SK-N-SH (cell line): ENCODE measurements around the gene TTC28. TPM values are rescaled to one million over a fixed set of nuclear protein-coding genes. Genes with fewer than 3 reads are reported as not detected.

Source experiments
- CTCF ChIA-PET: fragments of 300-600, 350-600 bp; formaldehyde crosslinking; extraction: SDS; loops from one replicate; lab custom pipeline; 2021; lab: Yijun Ruan, JAX
- POLR2A ChIA-PET: fragments of 350-600 bp; sonication (Branson Sonifier 250); formaldehyde crosslinking; extraction: SDS; loops from one replicate; lab custom pipeline; 2020; ENCODE audit warnings: antibody characterized with exemption, inconsistent platforms; lab: Yijun Ruan, JAX
- DNase-seq: peaks from one replicate; pipeline ENCODE4 v3.0.0; 2012
- H2AFZ ChIP-seq: fragments of 200-600 bp; sonication (generic); 2 replicates; pipeline ENCODE4 v1.8.1; 2016; ENCODE audit warnings: antibody characterized with exemption, mild to moderate bottlenecking, low read depth
- H3F3A ChIP-seq: fragments of 200-600 bp; sonication (generic); replicated peaks from 2 replicates; pipeline ENCODE3; 2016; ENCODE audit warnings: antibody characterized with exemption, mild to moderate bottlenecking; ENCODE audit not compliant: insufficient read depth
- H3K27ac ChIP-seq, 2 experiments: fragments of 200-500 bp in 1 of 2; fragments of 200-600 bp in 1 of 2; sonication (Bioruptor generic) in 1 of 2; sonication (generic), shearing (Covaris generic) in 1 of 2; 2 replicates each; pipeline versions ENCODE4 v1.5.1 to v1.6.1; 2014 to 2016; ENCODE audit warnings: low read depth in 2 of 2, inconsistent platforms in 1 of 2, low read length in 1 of 2, mild to moderate bottlenecking in 1 of 2, mixed read lengths in 1 of 2
- H3K27me3 ChIP-seq: fragments of 200-600 bp; sonication (generic), shearing (Covaris generic); 2 replicates; pipeline ENCODE4 v1.6.1; 2016; ENCODE audit warnings: mixed run types; ENCODE audit not compliant: insufficient read depth
- H3K36me3 ChIP-seq, 2 experiments: fragments of 200-500 bp in 1 of 2; fragments of 200-600 bp in 1 of 2; sonication (Bioruptor generic) in 1 of 2; sonication (generic) in 1 of 2; replicated peaks in 1 of 2; 2 replicates each; pipeline versions ENCODE3 to v1.5.1; 2014 to 2016; ENCODE audit warnings: low read length in 1 of 2, mild to moderate bottlenecking in 1 of 2; ENCODE audit not compliant: insufficient read depth in 2 of 2, control insufficient read depth in 1 of 2
- H3K4me1 ChIP-seq, 2 experiments: fragments of 200-500 bp in 1 of 2; fragments of 200-600 bp in 1 of 2; sonication (Bioruptor generic) in 1 of 2; sonication (generic), shearing (Covaris generic) in 1 of 2; 2 replicates each; pipeline versions ENCODE4 v1.5.1 to v1.6.1; 2014 to 2016; ENCODE audit warnings: low read depth in 1 of 2, low read length in 1 of 2, mixed run types in 1 of 2; ENCODE audit not compliant: insufficient read depth in 2 of 2, control insufficient read depth in 1 of 2
- H3K4me2 ChIP-seq: fragments of 200-600 bp; sonication (generic), shearing (Covaris generic); 2 replicates; pipeline ENCODE4 v1.6.1; 2017; ENCODE audit warnings: mixed run types
- H3K4me3 ChIP-seq, 2 experiments: fragments of 200-500 bp in 1 of 2; fragments of 200-600 bp in 1 of 2; sonication (Bioruptor generic) in 1 of 2; sonication (generic), shearing (Covaris generic) in 1 of 2; 2 replicates each; pipeline versions ENCODE4 v1.5.1 to v1.8.1; 2014 to 2016; ENCODE audit warnings: low read depth in 2 of 2, inconsistent platforms in 1 of 2, low read length in 1 of 2, mild to moderate bottlenecking in 1 of 2, mixed read lengths in 1 of 2, moderate library complexity in 1 of 2
- H3K79me2 ChIP-seq: fragments of 200-600 bp; sonication (generic); 2 replicates; pipeline ENCODE4 v1.8.1; 2017; ENCODE audit warnings: mild to moderate bottlenecking; ENCODE audit not compliant: insufficient read depth
- H3K9ac ChIP-seq: fragments of 200-600 bp; sonication (generic); 2 replicates; pipeline ENCODE4 v1.6.1; 2017; ENCODE audit warnings: mixed run types
- H3K9me2 ChIP-seq: fragments of 200-600 bp; sonication (generic); 2 replicates; pipeline ENCODE4 v1.6.1; 2017; ENCODE audit warnings: mixed run types
- H3K9me3 ChIP-seq: fragments of 200-600 bp; sonication (generic); 2 replicates; pipeline ENCODE4 v1.6.1; 2017; ENCODE audit warnings: mixed run types, mild to moderate bottlenecking, moderate library complexity
- H4K20me1 ChIP-seq: fragments of 200-600 bp; sonication (generic); 2 replicates; pipeline ENCODE4 v1.6.1; 2017; ENCODE audit warnings: mild to moderate bottlenecking, mixed run types; ENCODE audit not compliant: insufficient read depth
- CHD2 ChIP-seq: fragments of 150-350 bp; IDR thresholded peaks from 2 replicates; pipeline ENCODE4 v1.6.1; 2018; ENCODE audit warnings: low read length; ENCODE audit not compliant: partially characterized antibody
- ELF1 ChIP-seq: IDR thresholded peaks from 2 replicates; pipeline ENCODE4 v1.4.0; 2012
- EP300 ChIP-seq, 2 experiments: IDR thresholded peaks; 2 replicates each; pipeline versions ENCODE4 v1.4.0 to v1.6.1; 2012; ENCODE audit warnings: borderline replicate concordance in 1 of 2, low read depth in 1 of 2, low read length in 1 of 2
- FOSL2 ChIP-seq: IDR thresholded peaks from 2 replicates; pipeline ENCODE4 v1.4.0; 2012; ENCODE audit warnings: low read depth, mild to moderate bottlenecking, moderate library complexity, borderline replicate concordance
- FOXJ3 ChIP-seq: sonication (generic); formaldehyde crosslinking; IDR thresholded peaks from 2 replicates; pipeline ENCODE4 v1.5.1; 2020; ENCODE audit warnings: mild to moderate bottlenecking, missing genetic modification reagents
- FOXM1 ChIP-seq: IDR thresholded peaks from 2 replicates; pipeline ENCODE4 v1.4.0; 2012; ENCODE audit warnings: low read depth, mild to moderate bottlenecking
- GABPA ChIP-seq: IDR thresholded peaks from 2 replicates; pipeline ENCODE4 v1.4.0; 2012; ENCODE audit warnings: low read depth, mild to moderate bottlenecking
- JUND ChIP-seq: IDR thresholded peaks from 2 replicates; pipeline ENCODE4 v1.4.0; 2012
- MEF2A ChIP-seq: IDR thresholded peaks from 2 replicates; pipeline ENCODE4 v1.4.0; 2012; ENCODE audit warnings: low read depth, borderline replicate concordance
- MXI1 ChIP-seq: IDR thresholded peaks from 2 replicates; pipeline ENCODE4 v1.6.1; 2012; ENCODE audit warnings: mild to moderate bottlenecking, low read depth, low read length, improper control_type of control experiment
- NRF1 ChIP-seq: IDR thresholded peaks from 2 replicates; pipeline ENCODE4 v1.6.1; 2012; ENCODE audit warnings: low read depth, mild to moderate bottlenecking, low read length
- POLR2AphosphoS5 ChIP-seq: IDR thresholded peaks from 2 replicates; pipeline ENCODE4 v1.6.1; 2012; ENCODE audit warnings: low read depth, low read length
- RFX5 ChIP-seq: IDR thresholded peaks from 2 replicates; pipeline ENCODE4 v1.6.1; 2012; ENCODE audit warnings: mild to moderate bottlenecking, improper control_type of control experiment, low read length
- RXRA ChIP-seq: IDR thresholded peaks from 2 replicates; pipeline ENCODE4 v1.4.0; 2012; ENCODE audit warnings: low read depth, mild to moderate bottlenecking, borderline replicate concordance
- SIN3A ChIP-seq: IDR thresholded peaks from 2 replicates; pipeline ENCODE4 v1.6.1; 2012; ENCODE audit warnings: low read depth, mild to moderate bottlenecking, low read length, moderate library complexity, borderline replicate concordance
- SMC3 ChIP-seq: IDR thresholded peaks from 2 replicates; pipeline ENCODE4 v1.6.1; 2012; ENCODE audit warnings: low read depth, low read length, improper control_type of control experiment
- TEAD4 ChIP-seq: IDR thresholded peaks from 2 replicates; pipeline ENCODE4 v1.4.0; 2012; ENCODE audit warnings: mild to moderate bottlenecking, borderline replicate concordance; ENCODE audit not compliant: insufficient read depth
- WGBS: methylation state at CpG from one replicate; pipeline ENCODE4 v1.1.6; 2017; ENCODE audit warnings: low lambda C conversion rate; 5-methylcytosine and 5-hydroxymethylcytosine counted together
- polyA plus RNA-seq, 3 experiments: library from polyadenylated mRNA; depleted of rRNA; stranded (reverse); fragments of >200 nt; gene quantifications; 2 replicates each; pipeline ENCODE4 v1.2.3, GENCODE V29; 2012
- TF ChIP-seq, protein P1 (sequence below): fragments of 150-350 bp; IDR thresholded peaks from 2 replicates; pipeline ENCODE4 v1.6.1; 2016; ENCODE audit warnings: mild to moderate bottlenecking, low read depth, low read length
- TF ChIP-seq, protein P2 (sequence below): fragments of 150-350 bp; IDR thresholded peaks from 2 replicates; pipeline ENCODE4 v1.6.1; 2017; ENCODE audit warnings: antibody characterized with exemption, low read length, low read depth, borderline replicate concordance
- TF ChIP-seq, protein P3 (sequence below): IDR thresholded peaks from 2 replicates; pipeline ENCODE4 v1.6.1; 2012; ENCODE audit warnings: mild to moderate bottlenecking, low read depth, low read length, moderate library complexity
- TF ChIP-seq, protein P4 (sequence below): IDR thresholded peaks from 2 replicates; pipeline ENCODE4 v1.4.0; 2012; ENCODE audit warnings: low read depth
- TF ChIP-seq, protein P5 (sequence below): IDR thresholded peaks from 2 replicates; pipeline ENCODE4 v1.4.0; 2012; ENCODE audit warnings: low read depth, borderline replicate concordance

Gene TTC28
- polyA plus RNA-seq, 1 of the 3 experiments (the other 2 are of a cell fraction), result 5.9 TPM

DNA sequence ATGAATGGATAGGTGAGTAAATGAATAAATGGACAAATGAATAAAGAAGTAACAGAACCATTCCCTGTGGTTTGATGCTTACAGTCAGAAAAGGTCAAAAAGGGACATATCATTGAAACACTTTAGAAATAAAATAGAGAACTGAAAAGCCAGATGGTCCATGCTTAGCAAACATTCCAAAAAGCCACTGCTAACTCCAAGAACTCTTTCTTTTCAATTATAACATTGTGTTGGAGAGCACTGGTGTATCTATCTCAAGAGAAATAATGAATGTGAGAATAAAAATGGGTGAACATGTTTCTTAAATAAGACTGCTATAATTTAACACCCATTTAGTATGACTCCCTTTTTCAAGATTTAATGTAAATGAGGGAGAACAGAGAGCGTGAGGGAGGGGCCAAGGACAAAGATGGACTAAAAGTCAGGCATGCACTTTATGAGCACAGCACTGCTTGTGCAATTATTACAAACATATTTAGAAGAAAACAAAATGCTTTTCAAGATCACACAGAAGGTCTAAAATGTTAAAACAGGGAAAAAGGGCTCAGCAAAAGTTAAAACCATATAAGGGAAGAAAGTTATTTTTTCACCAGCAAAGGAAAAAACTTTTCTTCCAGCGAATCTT lies 536.3 kb downstream of the TTC28 start (continued):
- TF ChIP-seq SIN3A (no peak), RXRA (no peak), ELF1 (no peak), FOXJ3 (CRISPR knock-in tag) (no peak)
- TF ChIP-seq, all 33 proteins: peak for 0

DNA sequence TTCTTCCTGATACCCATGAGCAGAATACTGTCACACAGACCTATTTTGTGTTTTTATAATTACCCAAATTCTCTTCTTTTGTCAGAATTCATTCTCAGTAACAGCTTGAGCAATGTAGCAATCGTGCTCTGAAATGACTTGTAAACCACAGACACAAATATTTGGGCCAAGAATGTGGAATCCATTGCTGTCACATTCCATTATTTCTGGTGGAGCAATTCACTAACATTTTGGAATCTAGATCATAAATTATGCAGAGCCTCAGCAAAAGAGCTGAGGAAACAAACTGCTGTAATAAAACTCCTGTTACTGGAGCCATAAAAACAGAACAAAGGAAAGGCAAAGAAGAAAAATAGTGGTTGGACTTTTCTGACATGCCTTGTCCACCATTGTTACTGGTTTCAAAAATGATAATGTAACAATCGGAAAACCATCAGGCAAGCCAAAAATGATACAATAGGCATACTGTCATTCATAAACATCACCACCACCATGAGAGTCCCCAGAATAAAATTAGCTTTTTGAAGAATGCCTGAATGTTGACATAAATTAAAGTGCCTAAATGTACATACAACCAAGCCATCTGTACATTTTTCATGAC lies 537.2 kb downstream of the TTC28 start:
- Histone ChIP-seq H4K20me1 (no peaks in the 10 kb centered on the region), H2AFZ (no peak overlapping the region), H3K27me3 (no peaks in the 10 kb centered on the region), H3F3A (peaks cover 24% of the 10 kb centered on the region), H3K4me1 (peaks cover 13 to 37% of the 10 kb centered on the region in 2 experiments; a peak in 3 of 4 replicates), H3K36me3 (no peaks in the 10 kb centered on the region), H3K79me2 (no peaks in the 10 kb centered on the region), H3K9me2 (no peaks in the 10 kb centered on the region), H3K4me3 (no peak overlapping the region), H3K4me2 (peak overlapping the region; percentile 33), H3K9me3 (no peaks in the 10 kb centered on the region), H3K9ac (peak overlapping the region; percentile 15; the same call in 1 of the 2 replicates), H3K27ac (peak overlapping the region; percentile 80 to 89)
- CTCF ChIA-PET, result interaction anchor here (0.8 kb wide), 2 partner anchors 111 to 458 kb away, joined by 3 to 4 read pairs; no protein-coding TSS in a partner anchor
- WGBS, result 13% methylated on average over 2 of the region's 2 CpGs
- DNase-seq, result no peak
- POLR2A ChIA-PET, result no interaction called here
- peak; percentile 43; the same call in 1 of the 2 replicates for TF ChIP-seq MEF2A
- TF ChIP-seq, protein P1, sequence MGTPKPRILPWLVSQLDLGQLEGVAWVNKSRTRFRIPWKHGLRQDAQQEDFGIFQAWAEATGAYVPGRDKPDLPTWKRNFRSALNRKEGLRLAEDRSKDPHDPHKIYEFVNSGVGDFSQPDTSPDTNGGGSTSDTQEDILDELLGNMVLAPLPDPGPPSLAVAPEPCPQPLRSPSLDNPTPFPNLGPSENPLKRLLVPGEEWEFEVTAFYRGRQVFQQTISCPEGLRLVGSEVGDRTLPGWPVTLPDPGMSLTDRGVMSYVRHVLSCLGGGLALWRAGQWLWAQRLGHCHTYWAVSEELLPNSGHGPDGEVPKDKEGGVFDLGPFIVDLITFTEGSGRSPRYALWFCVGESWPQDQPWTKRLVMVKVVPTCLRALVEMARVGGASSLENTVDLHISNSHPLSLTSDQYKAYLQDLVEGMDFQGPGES, result no peak
- no peak for TF ChIP-seq NRF1
- TF ChIP-seq RXRA, result peak; percentile 70; the same call in 1 of the 2 replicates
- TF ChIP-seq SMC3, result no peak
- TF ChIP-seq MXI1, result no peak
- TF ChIP-seq FOSL2, result peak; percentile 35; the same call in 1 of the 2 replicates
- no peak for TF ChIP-seq RFX5
- TF ChIP-seq SIN3A, result peak; percentile 78; the same call in 1 of the 2 replicates
- TF ChIP-seq CHD2, result no peak
- TF ChIP-seq, protein P2, sequence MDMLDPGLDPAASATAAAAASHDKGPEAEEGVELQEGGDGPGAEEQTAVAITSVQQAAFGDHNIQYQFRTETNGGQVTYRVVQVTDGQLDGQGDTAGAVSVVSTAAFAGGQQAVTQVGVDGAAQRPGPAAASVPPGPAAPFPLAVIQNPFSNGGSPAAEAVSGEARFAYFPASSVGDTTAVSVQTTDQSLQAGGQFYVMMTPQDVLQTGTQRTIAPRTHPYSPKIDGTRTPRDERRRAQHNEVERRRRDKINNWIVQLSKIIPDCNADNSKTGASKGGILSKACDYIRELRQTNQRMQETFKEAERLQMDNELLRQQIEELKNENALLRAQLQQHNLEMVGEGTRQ, result no peak
- TF ChIP-seq EP300 (IDR thresholded peaks at IDR 0.05; ENCODE audit: borderline replicate concordance in 1 of 2, low read depth in 1 of 2, low read length in 1 of 2), result peak; percentile 82 to 94
- TF ChIP-seq JUND, result peak; percentile 93
- TF ChIP-seq, protein P3, sequence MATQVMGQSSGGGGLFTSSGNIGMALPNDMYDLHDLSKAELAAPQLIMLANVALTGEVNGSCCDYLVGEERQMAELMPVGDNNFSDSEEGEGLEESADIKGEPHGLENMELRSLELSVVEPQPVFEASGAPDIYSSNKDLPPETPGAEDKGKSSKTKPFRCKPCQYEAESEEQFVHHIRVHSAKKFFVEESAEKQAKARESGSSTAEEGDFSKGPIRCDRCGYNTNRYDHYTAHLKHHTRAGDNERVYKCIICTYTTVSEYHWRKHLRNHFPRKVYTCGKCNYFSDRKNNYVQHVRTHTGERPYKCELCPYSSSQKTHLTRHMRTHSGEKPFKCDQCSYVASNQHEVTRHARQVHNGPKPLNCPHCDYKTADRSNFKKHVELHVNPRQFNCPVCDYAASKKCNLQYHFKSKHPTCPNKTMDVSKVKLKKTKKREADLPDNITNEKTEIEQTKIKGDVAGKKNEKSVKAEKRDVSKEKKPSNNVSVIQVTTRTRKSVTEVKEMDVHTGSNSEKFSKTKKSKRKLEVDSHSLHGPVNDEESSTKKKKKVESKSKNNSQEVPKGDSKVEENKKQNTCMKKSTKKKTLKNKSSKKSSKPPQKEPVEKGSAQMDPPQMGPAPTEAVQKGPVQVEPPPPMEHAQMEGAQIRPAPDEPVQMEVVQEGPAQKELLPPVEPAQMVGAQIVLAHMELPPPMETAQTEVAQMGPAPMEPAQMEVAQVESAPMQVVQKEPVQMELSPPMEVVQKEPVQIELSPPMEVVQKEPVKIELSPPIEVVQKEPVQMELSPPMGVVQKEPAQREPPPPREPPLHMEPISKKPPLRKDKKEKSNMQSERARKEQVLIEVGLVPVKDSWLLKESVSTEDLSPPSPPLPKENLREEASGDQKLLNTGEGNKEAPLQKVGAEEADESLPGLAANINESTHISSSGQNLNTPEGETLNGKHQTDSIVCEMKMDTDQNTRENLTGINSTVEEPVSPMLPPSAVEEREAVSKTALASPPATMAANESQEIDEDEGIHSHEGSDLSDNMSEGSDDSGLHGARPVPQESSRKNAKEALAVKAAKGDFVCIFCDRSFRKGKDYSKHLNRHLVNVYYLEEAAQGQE, result no peak
- TF ChIP-seq, protein P4, sequence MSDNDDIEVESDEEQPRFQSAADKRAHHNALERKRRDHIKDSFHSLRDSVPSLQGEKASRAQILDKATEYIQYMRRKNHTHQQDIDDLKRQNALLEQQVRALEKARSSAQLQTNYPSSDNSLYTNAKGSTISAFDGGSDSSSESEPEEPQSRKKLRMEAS, result no peak; the same call in 1 of the 2 replicates
- peak; percentile 98 for TF ChIP-seq TEAD4
- peak; percentile 85 for TF ChIP-seq POLR2AphosphoS5
- TF ChIP-seq, protein P5, sequence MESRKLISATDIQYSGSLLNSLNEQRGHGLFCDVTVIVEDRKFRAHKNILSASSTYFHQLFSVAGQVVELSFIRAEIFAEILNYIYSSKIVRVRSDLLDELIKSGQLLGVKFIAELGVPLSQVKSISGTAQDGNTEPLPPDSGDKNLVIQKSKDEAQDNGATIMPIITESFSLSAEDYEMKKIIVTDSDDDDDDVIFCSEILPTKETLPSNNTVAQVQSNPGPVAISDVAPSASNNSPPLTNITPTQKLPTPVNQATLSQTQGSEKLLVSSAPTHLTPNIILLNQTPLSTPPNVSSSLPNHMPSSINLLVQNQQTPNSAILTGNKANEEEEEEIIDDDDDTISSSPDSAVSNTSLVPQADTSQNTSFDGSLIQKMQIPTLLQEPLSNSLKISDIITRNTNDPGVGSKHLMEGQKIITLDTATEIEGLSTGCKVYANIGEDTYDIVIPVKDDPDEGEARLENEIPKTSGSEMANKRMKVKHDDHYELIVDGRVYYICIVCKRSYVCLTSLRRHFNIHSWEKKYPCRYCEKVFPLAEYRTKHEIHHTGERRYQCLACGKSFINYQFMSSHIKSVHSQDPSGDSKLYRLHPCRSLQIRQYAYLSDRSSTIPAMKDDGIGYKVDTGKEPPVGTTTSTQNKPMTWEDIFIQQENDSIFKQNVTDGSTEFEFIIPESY, result peak; percentile 9; the same call in 1 of the 2 replicates
- no peak for TF ChIP-seq GABPA
- peak; percentile 71; the same call in 1 of the 2 replicates for TF ChIP-seq FOXM1
